PC-3 (cell line): Measurements from ENCODE around the gene NFU1. TPM values are rescaled to one million over a fixed set of nuclear protein-coding genes. Genes with fewer than 3 reads are reported as not detected.

Experiments
- ATAC-seq: fragments of 200-7000 bp; cut with Tn5 transposase; 2 replicates; pipeline ENCODE4 v1.9.1; 2020; ENCODE audit warnings: mild to moderate bottlenecking, moderate library complexity
- BruUV-seq: library from RNA; stranded (reverse); fragments of 400-500 nt; replicated peaks from 2 replicates; lab custom pipeline; 2021; lab: Mats Ljungman, UMichigan
- CTCF ChIA-PET: fragments of 300-600 bp; sonication (Branson Sonifier 250); formaldehyde crosslinking; loops from one replicate; lab custom pipeline; 2022; ENCODE audit warnings: antibody characterized with exemption; lab: Charles Lee
- POLR2A ChIA-PET: fragments of 300-600 bp; sonication (Branson Sonifier 250); formaldehyde crosslinking; loops from one replicate; lab custom pipeline; 2022; ENCODE audit warnings: antibody characterized with exemption; ENCODE audit not compliant: unreplicated experiment; lab: Charles Lee
- DNase-seq: peaks from one replicate; pipeline ENCODE4 v3.0.0-alpha.2; 2015
- H2AFZ ChIP-seq: fragments of 300-600 bp; sonication (generic); 2 replicates; pipeline ENCODE4 v1.6.0; 2016; ENCODE audit warnings: antibody characterized with exemption, low read length
- H3F3A ChIP-seq: fragments of 300-600 bp; sonication (generic); one replicate; pipeline ENCODE4 v1.6.0; 2017; ENCODE audit warnings: antibody characterized with exemption, low read length, control low read depth, mild to moderate bottlenecking; ENCODE audit not compliant: unreplicated experiment
- H3K27ac ChIP-seq: fragments of 300-600 bp; sonication (generic); 2 replicates; pipeline ENCODE4 v1.5.1; 2016; ENCODE audit warnings: mild to moderate bottlenecking, low read length
- H3K27me3 ChIP-seq: fragments of 300-600 bp; sonication (generic); 2 replicates; pipeline ENCODE4 v1.6.1; 2016; ENCODE audit warnings: low read length, mixed read lengths
- H3K36me3 ChIP-seq: fragments of 300-600 bp; sonication (generic); 2 replicates; pipeline ENCODE4 v1.6.1; 2016; ENCODE audit warnings: low read depth, mixed run types, low read length, mixed read lengths
- H3K4me1 ChIP-seq: fragments of 300-600 bp; sonication (generic); 2 replicates; pipeline ENCODE4 v1.5.1; 2016; ENCODE audit warnings: low read length; ENCODE audit not compliant: insufficient read depth
- H3K4me2 ChIP-seq: fragments of 300-600 bp; sonication (generic); 2 replicates; pipeline ENCODE4 v1.6.0; 2016; ENCODE audit warnings: low read length
- H3K4me3 ChIP-seq: fragments of 300-600 bp; sonication (generic); 2 replicates; pipeline ENCODE4 v1.5.1; 2016; ENCODE audit warnings: mild to moderate bottlenecking, low read length, mixed read lengths
- H3K79me2 ChIP-seq: fragments of 300-600 bp; sonication (generic); 2 replicates; pipeline ENCODE4 v1.6.1; 2017; ENCODE audit warnings: low read length, mixed read lengths
- H3K9ac ChIP-seq: fragments of 300-600 bp; sonication (generic); 2 replicates; pipeline ENCODE4 v1.6.0; 2016; ENCODE audit warnings: mild to moderate bottlenecking, low read length
- H3K9me2 ChIP-seq: fragments of 300-600 bp; sonication (generic); replicated peaks from 2 replicates; pipeline ENCODE4 v1.6.1; 2016; ENCODE audit warnings: mixed run types, low read length, mixed read lengths
- H3K9me3 ChIP-seq: fragments of 300-600 bp; sonication (generic); 2 replicates; pipeline ENCODE4 v1.6.1; 2016; ENCODE audit warnings: low read length, mixed read lengths
- H4K20me1 ChIP-seq: fragments of 300-600 bp; sonication (generic); 2 replicates; pipeline ENCODE4 v1.6.1; 2016; ENCODE audit warnings: low read length, mixed read lengths
- CTCF ChIP-seq: fragments of 300-600 bp; sonication (generic); conservative IDR thresholded peaks from 2 replicates; pipeline ENCODE4 v1.5.1; 2017; ENCODE audit warnings: antibody characterized with exemption, low read depth, mild to moderate bottlenecking, low read length
- EZH2 ChIP-seq: fragments of 300-600 bp; sonication (generic); IDR thresholded peaks from one replicate; pipeline ENCODE4 v1.6.1; 2017; ENCODE audit warnings: antibody characterized with exemption, mild to moderate bottlenecking, low read length; ENCODE audit not compliant: unreplicated experiment
- EZH2phosphoT487 ChIP-seq: fragments of 300-600 bp; sonication (generic); IDR thresholded peaks from 2 replicates; pipeline ENCODE4 v1.6.1; 2018; ENCODE audit warnings: mild to moderate bottlenecking, antibody characterized with exemption, low read length, borderline replicate concordance
- intact Hi-C: fragments of 100-400 bp; cut with micrococcal nuclease; formaldehyde crosslinking; loops from 2 replicates; pipeline ENCODE4 v1.9.0; 2023
- total RNA-seq: library from RNA; depleted of rRNA; stranded (reverse); fragments of >200 nt; gene quantifications from 2 replicates; pipeline ENCODE4 v1.2.3, GENCODE V29; 2014

NFU1 gene
- total RNA-seq, 1 experiment from 2014 or later = 45.6 TPM

GRCh38 chr2:69416147-69416546 is 21.1 kb downstream of the NFU1 start:
- Histone ChIP-seq H3K27me3 (no peaks in the 10 kb centered on the region), H3K9me2 (no peaks in the 10 kb centered on the region), H3K9me3 (no peaks in the 10 kb centered on the region), H3K9ac (no peak overlapping the region), H3K27ac (no peak overlapping the region), H3K79me2 (no peaks in the 10 kb centered on the region), H3K36me3 (no peaks in the 10 kb centered on the region), H3K4me1 (no peaks in the 10 kb centered on the region), H4K20me1 (no peaks in the 10 kb centered on the region), H3K4me3 (no peak overlapping the region), H2AFZ (no peak overlapping the region), H3K4me2 (no peak overlapping the region), H3F3A (no peaks in the 10 kb centered on the region)
- no peak for TF ChIP-seq CTCF
- no peak for TF ChIP-seq EZH2phosphoT487
- TF ChIP-seq EZH2 = no peak
- CTCF ChIA-PET = no interaction called here
- intact Hi-C loops = no loop called here
- no peak for ATAC-seq
- DNase-seq = no peak
- no TSS peak for BruUV-seq
- POLR2A ChIA-PET = no interaction called here

GRCh38 chr2:69411120-69411519 is 26.1 kb downstream of the NFU1 start:
- Histone ChIP-seq H3K9me3 (no peaks in the 10 kb centered on the region), H3K4me2 (no peak overlapping the region), H2AFZ (no peak overlapping the region), H3F3A (no peaks in the 10 kb centered on the region), H3K4me1 (no peaks in the 10 kb centered on the region), H3K4me3 (no peak overlapping the region), H4K20me1 (no peaks in the 10 kb centered on the region), H3K79me2 (no peaks in the 10 kb centered on the region), H3K27ac (no peak overlapping the region), H3K27me3 (no peaks in the 10 kb centered on the region), H3K9me2 (no peaks in the 10 kb centered on the region), H3K36me3 (no peaks in the 10 kb centered on the region), H3K9ac (no peak overlapping the region)
- POLR2A ChIA-PET = no interaction called here
- DNase-seq (no peak), ATAC-seq (no peak)
- no TSS peak for BruUV-seq
- CTCF ChIA-PET = no interaction called here
- no peak for TF ChIP-seq CTCF
- no peak for TF ChIP-seq EZH2
- TF ChIP-seq EZH2phosphoT487 = no peak
- intact Hi-C loops = no loop called here

GRCh38 chr2:69405306-69405705 is 31.9 kb downstream of the NFU1 start:
- H3K4me3 ChIP-seq = no peak overlapping the region
- POLR2A ChIA-PET = no interaction called here
- H3K9me3 ChIP-seq = no peaks in the 10 kb centered on the region
- intact Hi-C loops = no loop called here
- no peaks in the 10 kb centered on the region for H3F3A ChIP-seq
- H3K4me1 ChIP-seq = no peaks in the 10 kb centered on the region
- DNase-seq (no peak), ATAC-seq (no peak)
- no peaks in the 10 kb centered on the region for H4K20me1 ChIP-seq
- TF ChIP-seq CTCF (no peak), EZH2phosphoT487 (no peak), EZH2 (no peak)
- no peak overlapping the region for H3K27ac ChIP-seq
- CTCF ChIA-PET = no interaction called here
- H3K9ac ChIP-seq = no peak overlapping the region
- no peaks in the 10 kb centered on the region for H3K27me3 ChIP-seq
- BruUV-seq = no TSS peak
- H3K79me2 ChIP-seq = no peaks in the 10 kb centered on the region
- no peaks in the 10 kb centered on the region for H3K9me2 ChIP-seq
- no peak overlapping the region for H3K4me2 ChIP-seq
- H2AFZ ChIP-seq = no peak overlapping the region
- H3K36me3 ChIP-seq = no peaks in the 10 kb centered on the region
